Measurements from ENCODE around the gene C16orf74.
A peak's percentile ranks its signal among the peaks of the same experiment; 100 is the strongest.

Gene C16orf74

GRCh38 chr16:85755929-85756768 lies 5.3 kb upstream of the C16orf74 start:
- DNase-seq (ENCODE audit: low spot score) (no peak), ATAC-seq (ENCODE audit: low read depth) (no peak)
- peak overlapping the region; percentile 47 for H3K27ac ChIP-seq (ENCODE audit: poor library complexity, severe bottlenecking)
- H3K4me3 ChIP-seq (ENCODE audit: severe bottlenecking) = no peak overlapping the region
- no peak for TF ChIP-seq CTCF (IDR thresholded peaks at IDR 0.05; ENCODE audit: poor library complexity, severe bottlenecking)
- no peaks in the 10 kb centered on the region for H3K9me3 ChIP-seq (ENCODE audit: severe bottlenecking)
- peaks cover 41% of the 10 kb centered on the region for H3K4me1 ChIP-seq (ENCODE audit: insufficient read depth, poor library complexity, severe bottlenecking)
- H3K27me3 ChIP-seq (ENCODE audit: insufficient read depth, poor library complexity, severe bottlenecking) = no peaks in the 10 kb centered on the region
- H3K36me3 ChIP-seq (ENCODE audit: low read depth) = no peaks in the 10 kb centered on the region

GRCh38 chr16:85754413-85754812 lies 3.5 kb upstream of the C16orf74 start:
- Histone ChIP-seq H3K36me3 (ENCODE audit: low read depth) (peaks cover 11% of the 10 kb centered on the region), H3K4me1 (ENCODE audit: insufficient read depth, poor library complexity, severe bottlenecking) (peaks cover 43% of the 10 kb centered on the region), H3K27ac (ENCODE audit: poor library complexity, severe bottlenecking) (peak overlapping the region; percentile 99), H3K27me3 (ENCODE audit: insufficient read depth, poor library complexity, severe bottlenecking) (no peaks in the 10 kb centered on the region), H3K4me3 (ENCODE audit: severe bottlenecking) (no peak overlapping the region), H3K9me3 (ENCODE audit: severe bottlenecking) (no peaks in the 10 kb centered on the region)
- TF ChIP-seq CTCF (IDR thresholded peaks at IDR 0.05; ENCODE audit: poor library complexity, severe bottlenecking) = no peak
- ATAC-seq (ENCODE audit: low read depth) (no peak), DNase-seq (ENCODE audit: low spot score) (no peak)

- DNase-seq (ENCODE audit: low spot score) (no peak), ATAC-seq (ENCODE audit: low read depth) (no peak)
- Histone ChIP-seq H3K9me3 (ENCODE audit: severe bottlenecking) (no peaks in the 10 kb centered on the region), H3K4me3 (ENCODE audit: severe bottlenecking) (no peak overlapping the region), H3K27ac (ENCODE audit: poor library complexity, severe bottlenecking) (peak overlapping the region; percentile 99), H3K4me1 (ENCODE audit: insufficient read depth, poor library complexity, severe bottlenecking) (peaks cover 47% of the 10 kb centered on the region), H3K36me3 (ENCODE audit: low read depth) (peaks cover 16% of the 10 kb centered on the region), H3K27me3 (ENCODE audit: insufficient read depth, poor library complexity, severe bottlenecking) (no peaks in the 10 kb centered on the region)
- no peak for TF ChIP-seq CTCF (IDR thresholded peaks at IDR 0.05; ENCODE audit: poor library complexity, severe bottlenecking)
Observed at GRCh38 chr16:85753976-85754375, 3.1 kb upstream of the C16orf74 start.

- no peak for TF ChIP-seq CTCF (IDR thresholded peaks at IDR 0.05; ENCODE audit: poor library complexity, severe bottlenecking)
- peaks cover 18% of the 10 kb centered on the region for H3K36me3 ChIP-seq (ENCODE audit: low read depth)
- peaks cover 48% of the 10 kb centered on the region for H3K4me1 ChIP-seq (ENCODE audit: insufficient read depth, poor library complexity, severe bottlenecking)
- H3K4me3 ChIP-seq (ENCODE audit: severe bottlenecking) = no peak overlapping the region
- no peak for DNase-seq (ENCODE audit: low spot score)
- no peaks in the 10 kb centered on the region for H3K27me3 ChIP-seq (ENCODE audit: insufficient read depth, poor library complexity, severe bottlenecking)
- ATAC-seq (ENCODE audit: low read depth) = peak; percentile 1; the same call in 1 of the 3 replicates
- H3K9me3 ChIP-seq (ENCODE audit: severe bottlenecking) = no peaks in the 10 kb centered on the region
- H3K27ac ChIP-seq (ENCODE audit: poor library complexity, severe bottlenecking) = peak overlapping the region; percentile 99
Observed at GRCh38 chr16:85753559-85753958, 2.7 kb upstream of the C16orf74 start.

Data from RWPE2 (cell line).